KMS-11 (cell line): ENCODE measurements around the gene MRFAP1.
A peak's percentile ranks its signal among the peaks of the same experiment; 100 is the strongest.

Source experiments
- H2AFZ ChIP-seq: fragments of 200-600 bp; sonication (generic); 2 replicates; pipeline ENCODE4 v1.6.1; 2016; ENCODE audit warnings: antibody characterized with exemption, mixed run types, low read depth
- H3K27ac ChIP-seq: fragments of 200-600 bp; sonication (generic); 2 replicates; pipeline ENCODE4 v1.6.1; 2016; ENCODE audit warnings: mild to moderate bottlenecking, mixed run types
- H3K27me3 ChIP-seq: fragments of 200-600 bp; sonication (generic); 2 replicates; pipeline ENCODE4 v1.6.1; 2017; ENCODE audit warnings: mild to moderate bottlenecking, low read depth, mixed run types, moderate library complexity; ENCODE audit not compliant: insufficient read depth
- H3K36me3 ChIP-seq: fragments of 200-600 bp; sonication (generic); 2 replicates; pipeline ENCODE4 v1.6.1; 2017; ENCODE audit warnings: mild to moderate bottlenecking, mixed run types; ENCODE audit not compliant: insufficient read depth
- H3K4me1 ChIP-seq: fragments of 200-600 bp; sonication (generic); 2 replicates; pipeline ENCODE4 v1.6.1; 2016; ENCODE audit warnings: mild to moderate bottlenecking, low read depth, mixed run types; ENCODE audit not compliant: poor library complexity, severe bottlenecking
- H3K4me2 ChIP-seq: fragments of 200-600 bp; sonication (generic); 2 replicates; pipeline ENCODE4 v1.7.0; 2016; ENCODE audit warnings: mild to moderate bottlenecking, mixed run types
- H3K4me3 ChIP-seq: fragments of 200-600 bp; sonication (generic); IDR thresholded peaks from 2 replicates; pipeline ENCODE4 v1.6.1; 2017; ENCODE audit warnings: low read depth, low read length, mixed read lengths; ENCODE audit not compliant: insufficient read depth
- H3K79me2 ChIP-seq: fragments of 200-600 bp; sonication (generic); 2 replicates; pipeline ENCODE4 v1.6.1; 2016; ENCODE audit warnings: low read depth, mixed run types; ENCODE audit not compliant: insufficient read depth
- H3K9ac ChIP-seq: fragments of 200-600 bp; sonication (generic); 2 replicates; pipeline ENCODE4 v1.6.1; 2016; ENCODE audit warnings: mild to moderate bottlenecking, mixed run types
- H4K20me1 ChIP-seq: fragments of 200-600 bp; sonication (generic); 2 replicates; pipeline ENCODE4 v1.6.1; 2016; ENCODE audit warnings: mild to moderate bottlenecking, mixed run types; ENCODE audit not compliant: insufficient read depth
- TF ChIP-seq, protein P1 (sequence below): fragments of 200-600 bp; sonication (generic); conservative IDR thresholded peaks from 2 replicates; pipeline ENCODE4 v1.6.1; 2017; ENCODE audit warnings: low read depth, mild to moderate bottlenecking, antibody characterized with exemption, low read length, moderate library complexity, mixed read lengths

The MRFAP1 gene

GRCh38 chr4:6640292-6641163 lies at the start of gene MRFAP1:
TSS of gene MRFAP1 (plus strand) at chr4:6640685. CDS start at chr4:6640863, 178 bp downstream.
- peak within 1 kb of the TSS; percentile 86 for H2AFZ ChIP-seq
- H3K27ac ChIP-seq, result peak within 1 kb of the TSS; percentile 80
- H3K4me1 ChIP-seq, result peaks cover 13% of the 10 kb centered on the region
- H3K4me3 ChIP-seq, result peak within 1 kb of the TSS; percentile 75
- peak within 1 kb of the TSS; percentile 83 for H3K9ac ChIP-seq
- no peaks in the 10 kb centered on the region for H3K36me3 ChIP-seq
- peaks cover 23% of the 10 kb centered on the region for H3K79me2 ChIP-seq
- H3K27me3 ChIP-seq, result no peaks in the 10 kb centered on the region
- H4K20me1 ChIP-seq, result no peaks in the 10 kb centered on the region
- TF ChIP-seq, protein P1, sequence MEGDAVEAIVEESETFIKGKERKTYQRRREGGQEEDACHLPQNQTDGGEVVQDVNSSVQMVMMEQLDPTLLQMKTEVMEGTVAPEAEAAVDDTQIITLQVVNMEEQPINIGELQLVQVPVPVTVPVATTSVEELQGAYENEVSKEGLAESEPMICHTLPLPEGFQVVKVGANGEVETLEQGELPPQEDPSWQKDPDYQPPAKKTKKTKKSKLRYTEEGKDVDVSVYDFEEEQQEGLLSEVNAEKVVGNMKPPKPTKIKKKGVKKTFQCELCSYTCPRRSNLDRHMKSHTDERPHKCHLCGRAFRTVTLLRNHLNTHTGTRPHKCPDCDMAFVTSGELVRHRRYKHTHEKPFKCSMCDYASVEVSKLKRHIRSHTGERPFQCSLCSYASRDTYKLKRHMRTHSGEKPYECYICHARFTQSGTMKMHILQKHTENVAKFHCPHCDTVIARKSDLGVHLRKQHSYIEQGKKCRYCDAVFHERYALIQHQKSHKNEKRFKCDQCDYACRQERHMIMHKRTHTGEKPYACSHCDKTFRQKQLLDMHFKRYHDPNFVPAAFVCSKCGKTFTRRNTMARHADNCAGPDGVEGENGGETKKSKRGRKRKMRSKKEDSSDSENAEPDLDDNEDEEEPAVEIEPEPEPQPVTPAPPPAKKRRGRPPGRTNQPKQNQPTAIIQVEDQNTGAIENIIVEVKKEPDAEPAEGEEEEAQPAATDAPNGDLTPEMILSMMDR, result no peak
- H3K4me2 ChIP-seq, result peak within 1 kb of the TSS; percentile 66

GRCh38 chr4:6591313-6591712 lies 49.2 kb upstream of the MRFAP1 start:
- no peak overlapping the region for H3K27ac ChIP-seq
- H4K20me1 ChIP-seq, result no peaks in the 10 kb centered on the region
- no peaks in the 10 kb centered on the region for H3K36me3 ChIP-seq
- H3K79me2 ChIP-seq, result no peaks in the 10 kb centered on the region
- no peak overlapping the region for H2AFZ ChIP-seq
- H3K4me3 ChIP-seq, result no peak overlapping the region
- H3K27me3 ChIP-seq, result no peaks in the 10 kb centered on the region
- TF ChIP-seq, protein P1, result no peak
- no peaks in the 10 kb centered on the region for H3K4me1 ChIP-seq
- H3K4me2 ChIP-seq, result no peak overlapping the region
- H3K9ac ChIP-seq, result no peak overlapping the region

DNA sequence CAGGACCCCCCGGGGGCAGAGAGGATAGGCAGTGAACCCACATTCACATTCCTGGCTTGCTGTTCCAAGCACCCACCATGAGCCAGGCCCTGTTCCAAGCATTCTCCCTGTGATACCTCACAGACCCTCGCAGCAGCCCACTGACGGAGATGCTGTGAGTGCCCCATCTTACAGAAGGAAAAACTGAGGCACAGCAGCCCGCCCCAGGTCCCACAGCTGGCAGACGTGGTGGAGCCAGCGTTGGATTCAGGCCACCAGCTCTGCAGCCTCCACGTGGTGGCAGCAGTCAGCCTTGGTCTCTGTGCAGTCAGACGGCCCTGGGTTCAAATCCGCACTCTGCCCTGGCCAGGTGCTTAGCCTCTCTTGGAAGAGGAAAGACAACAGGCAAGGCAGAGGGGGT lies 48.7 kb upstream of the MRFAP1 start:
- Histone ChIP-seq H3K27me3 (no peaks in the 10 kb centered on the region), H3K27ac (no peak overlapping the region), H3K9ac (no peak overlapping the region), H4K20me1 (no peaks in the 10 kb centered on the region), H3K4me2 (no peak overlapping the region), H3K4me1 (no peaks in the 10 kb centered on the region), H3K36me3 (no peaks in the 10 kb centered on the region), H2AFZ (no peak overlapping the region), H3K4me3 (no peak overlapping the region), H3K79me2 (no peaks in the 10 kb centered on the region)
- TF ChIP-seq, protein P1, result no peak

- H3K4me2 ChIP-seq, result no peak overlapping the region
- H3K4me1 ChIP-seq, result no peaks in the 10 kb centered on the region
- H3K36me3 ChIP-seq, result no peaks in the 10 kb centered on the region
- no peak overlapping the region for H3K9ac ChIP-seq
- H3K79me2 ChIP-seq, result no peaks in the 10 kb centered on the region
- H3K4me3 ChIP-seq, result no peak overlapping the region
- no peaks in the 10 kb centered on the region for H4K20me1 ChIP-seq
- no peak overlapping the region for H3K27ac ChIP-seq
- TF ChIP-seq, protein P1, result no peak
- no peak overlapping the region for H2AFZ ChIP-seq
- H3K27me3 ChIP-seq, result no peaks in the 10 kb centered on the region
Observed at GRCh38 chr4:6592804-6593563, 47.5 kb upstream of the MRFAP1 start.
